Activated T-helper 1 cell treated with anti-CD3 and anti-CD28 coated beads, Interleukin-2, amount 50 U/mL, for 16 hours (primary cell): Measurements from ENCODE around the gene FAAH2.
"Not testable (repeated sequence)": the region's sequence is repeated elsewhere in the genome, so short reads cannot be mapped to it uniquely, and the experiment has no call there.

ENCODE experiments used
- DNase-seq, 2 donors: peaks; one replicate each; pipeline ENCODE4 v3.0.0-alpha.2; 2020; ENCODE audit warnings: low read depth in 1 of 2, low spot score in 1 of 2

FAAH2 gene

DNA sequence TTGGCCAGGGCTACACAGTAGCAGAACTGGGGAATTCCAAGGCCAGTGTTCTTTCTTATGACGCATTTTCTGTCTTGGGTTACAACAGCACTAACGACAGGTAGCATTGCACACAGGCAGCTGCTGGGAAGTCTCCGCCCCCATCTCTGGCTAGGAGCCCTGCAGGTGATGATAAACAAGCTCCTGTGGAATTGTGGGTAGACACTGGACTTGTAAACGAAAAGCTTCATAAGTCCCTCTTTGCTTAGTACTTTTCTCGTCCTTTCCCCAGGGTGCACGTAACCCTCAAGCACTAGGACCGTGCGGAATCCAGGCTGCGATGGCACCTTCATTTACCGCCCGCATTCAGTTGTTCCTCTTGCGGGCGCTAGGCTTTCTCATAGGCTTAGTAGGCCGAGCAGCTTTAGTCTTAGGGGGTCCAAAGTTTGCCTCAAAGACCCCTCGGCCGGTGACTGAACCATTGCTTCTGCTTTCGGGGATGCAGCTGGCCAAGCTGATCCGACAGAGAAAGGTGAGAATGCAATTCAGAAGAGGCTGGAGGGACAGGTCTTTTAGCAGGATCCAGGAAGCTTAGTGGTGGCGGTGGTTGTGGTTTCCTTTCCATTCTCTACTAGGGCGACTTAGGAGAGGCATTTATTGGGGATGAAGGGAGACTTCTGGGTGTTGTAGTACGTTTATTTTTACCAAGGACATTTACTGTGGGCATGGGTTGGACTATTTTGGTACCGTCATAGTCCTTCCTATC lies at the start of gene FAAH2:
Gene FAAH2 (plus strand): TSS at position 200 of the 745 bp plus-strand sequence. CDS start 120 bp downstream, at position 320.
- peak; percentile 12 to 41 for DNase-seq

DNA sequence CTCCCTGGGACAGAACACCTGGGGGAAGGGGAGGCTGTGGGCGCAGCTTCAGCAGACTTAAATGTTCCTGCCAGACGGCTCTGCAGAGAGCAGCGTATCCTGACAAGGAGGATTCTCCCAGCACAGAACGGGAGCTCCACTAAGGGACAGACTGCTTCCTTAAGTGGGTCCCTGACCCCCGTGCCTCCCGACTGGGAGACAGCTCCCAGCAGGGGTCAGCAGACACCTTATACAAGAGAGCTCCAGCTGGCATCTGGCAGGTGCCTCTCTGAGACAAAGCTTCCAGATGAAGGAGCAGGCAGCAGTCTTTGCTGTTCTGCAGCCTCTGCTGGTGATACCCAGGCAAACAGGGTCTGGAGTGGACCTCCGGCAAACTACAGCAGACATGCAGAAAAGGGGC lies 44.5 kb upstream of the FAAH2 start:
- DNase-seq, result no peak

DNA sequence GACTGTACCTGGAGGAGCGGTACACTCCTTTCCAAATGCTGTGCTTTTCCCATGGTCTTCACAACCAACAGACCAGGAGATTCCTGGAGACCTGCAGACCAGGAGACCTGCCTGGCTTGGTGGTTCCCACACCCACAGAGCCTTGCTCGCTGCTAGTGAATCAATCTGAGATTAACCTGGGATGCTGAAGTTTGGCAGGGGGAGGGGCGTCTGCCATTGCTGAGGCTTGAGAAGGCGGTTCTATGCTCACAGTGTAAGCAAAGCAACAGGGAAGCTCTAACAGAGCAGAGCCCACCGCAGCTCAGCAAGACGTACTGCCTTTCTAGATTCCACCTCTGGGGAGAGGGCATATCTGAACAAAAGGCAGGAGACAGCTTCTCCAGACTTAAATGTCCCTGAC lies 34.5 kb upstream of the FAAH2 start:
- DNase-seq, result no peak

- DNase-seq, result no peak
These were observed 21.4 kb upstream of the FAAH2 start for GRCh38 chrX:57265126-57265525.

DNA sequence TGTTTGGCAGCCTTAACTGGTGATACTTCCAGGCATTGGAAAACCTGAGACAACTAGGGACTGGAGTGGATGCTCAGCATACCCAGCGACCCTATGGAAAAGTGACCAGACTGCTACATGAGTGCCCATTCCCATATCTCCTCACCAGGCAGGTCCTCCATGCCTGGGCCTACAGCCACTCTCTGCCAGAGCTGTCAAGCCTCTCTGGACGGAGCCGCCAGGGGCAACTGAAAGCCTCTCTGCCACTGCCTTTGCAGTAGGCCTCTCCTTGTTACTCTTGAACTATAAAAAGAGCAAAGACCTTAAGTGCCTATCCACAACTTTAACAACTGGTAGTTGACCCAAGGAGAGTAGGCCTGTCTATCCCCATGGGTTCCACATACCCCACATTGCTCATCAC lies 20.2 kb upstream of the FAAH2 start:
- DNase-seq, result no peak

- no peak for DNase-seq
These were observed 19.6 kb upstream of the FAAH2 start for GRCh38 chrX:57266871-57267270.

- no peak for DNase-seq
These were observed 19.2 kb upstream of the FAAH2 start for GRCh38 chrX:57267308-57267707.

- no peak for DNase-seq
These were observed 15.5 kb upstream of the FAAH2 start for GRCh38 chrX:57270980-57271379.

DNA sequence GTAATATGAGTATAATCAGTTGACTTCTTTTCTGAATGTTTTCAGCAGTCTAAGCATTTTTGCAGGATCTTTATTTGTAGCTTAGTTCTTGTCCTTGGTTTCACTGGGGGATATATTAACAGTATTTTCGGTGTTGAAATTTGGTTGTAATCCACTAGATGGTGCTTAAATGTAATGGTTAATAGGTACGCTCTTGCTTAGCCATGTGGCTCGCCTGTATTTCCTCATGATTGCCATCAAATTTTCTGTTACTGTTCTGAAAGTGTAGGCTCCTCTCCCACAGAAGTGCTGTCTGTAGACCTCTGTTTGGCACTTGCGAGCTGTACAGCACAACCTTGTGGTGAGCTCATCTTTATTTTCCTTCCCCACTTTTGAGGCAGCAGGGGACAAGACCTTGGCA lies 3.9 kb upstream of the FAAH2 start:
- DNase-seq, result no peak

DNA sequence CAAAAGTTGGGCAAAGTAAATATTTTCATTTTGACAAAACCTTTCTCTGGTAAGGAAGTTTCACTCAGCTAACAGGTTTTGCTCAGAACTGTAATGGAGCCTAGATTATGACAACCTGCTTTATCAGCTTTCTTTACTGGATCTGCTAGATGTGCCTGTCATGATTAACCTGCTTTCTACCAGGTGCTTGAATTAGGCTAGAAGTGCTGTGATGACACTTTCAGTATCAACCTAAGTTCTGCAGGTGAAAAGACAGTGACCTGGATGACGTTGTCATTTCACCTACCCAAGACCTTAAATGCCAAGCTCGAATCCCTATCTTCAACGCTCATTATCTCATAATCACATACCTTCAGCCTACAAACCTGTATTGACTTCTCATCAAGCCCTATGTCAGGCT lies 1.5 kb upstream of the FAAH2 start:
- DNase-seq, result no peak

GRCh38 chrX:57289089-57289488 lies 2.6 kb downstream of the FAAH2 start:
- DNase-seq, result no peak

DNA sequence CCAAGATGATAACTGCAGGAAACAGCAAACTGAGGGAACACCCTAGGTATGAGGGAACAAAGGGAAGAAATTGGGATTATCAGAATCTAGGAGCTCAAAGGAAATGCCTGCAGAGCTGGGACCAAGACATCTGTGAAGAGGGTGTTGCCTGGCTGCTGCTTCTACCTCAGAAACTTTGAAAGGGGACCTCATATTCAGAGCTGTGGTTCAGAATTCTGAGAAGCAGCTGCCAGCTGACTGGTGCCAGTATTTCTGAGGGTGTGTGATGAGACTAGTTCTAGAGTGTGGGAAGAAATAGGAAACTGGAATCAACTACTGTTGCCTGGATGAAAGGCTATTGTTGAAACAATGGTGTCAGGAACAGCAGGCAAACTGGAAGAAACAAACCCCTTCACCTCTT lies 8.5 kb downstream of the FAAH2 start:
- DNase-seq, result no peak

GRCh38 chrX:57295679-57296078 lies 9.2 kb downstream of the FAAH2 start:
- not testable (repeated sequence) for DNase-seq

DNA sequence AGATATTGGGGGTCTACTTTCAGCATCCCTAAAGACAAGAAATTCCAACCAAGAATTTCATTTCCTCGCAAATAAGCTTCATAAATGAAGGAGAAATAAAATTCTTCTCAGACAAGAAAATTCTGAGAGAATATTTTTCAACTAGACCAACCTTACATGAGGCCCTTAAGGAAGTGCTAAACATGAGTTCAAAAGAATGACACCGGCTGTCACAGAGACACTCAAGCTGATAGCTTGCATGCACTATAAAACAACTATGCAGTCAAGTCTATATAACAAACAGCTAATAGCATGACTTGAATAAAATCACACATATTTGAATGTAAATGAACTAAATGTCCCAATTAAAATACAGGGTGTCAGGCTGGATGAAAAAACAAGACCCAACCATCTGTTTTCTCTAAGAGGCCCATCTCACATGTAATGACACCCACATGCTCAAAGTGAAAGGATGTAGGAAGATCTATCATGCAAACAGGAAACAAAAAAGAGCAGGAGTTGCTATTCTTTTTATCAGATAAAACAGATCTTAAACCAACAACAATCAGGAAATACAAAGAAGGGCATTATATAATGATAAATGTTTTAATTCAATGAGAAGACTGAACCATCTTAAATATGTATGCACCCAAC lies 27.2 kb downstream of the FAAH2 start:
- no peak for DNase-seq

DNA sequence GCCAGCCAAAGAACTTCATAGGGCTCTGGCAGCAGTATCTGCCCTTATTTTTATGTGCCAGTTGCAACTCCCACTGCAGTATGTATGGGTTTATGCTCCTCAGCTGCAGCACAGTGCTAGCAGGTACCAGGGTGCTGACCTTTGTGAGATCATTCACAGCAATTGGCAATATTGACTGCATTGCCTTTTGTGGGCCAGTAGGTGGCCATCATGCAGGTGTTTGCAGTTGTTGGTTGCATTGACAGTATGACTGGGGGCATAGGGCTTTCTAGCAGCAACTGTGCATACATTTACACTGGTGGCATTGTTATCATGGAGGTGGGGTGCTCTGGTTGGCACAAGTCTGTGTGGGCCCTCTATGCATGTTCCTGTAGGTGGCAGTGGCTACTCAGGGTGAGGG lies 42.5 kb downstream of the FAAH2 start:
- DNase-seq, result no peak

- DNase-seq, result not testable (repeated sequence)
These were observed 49.3 kb downstream of the FAAH2 start for GRCh38 chrX:57335790-57336189.

DNA sequence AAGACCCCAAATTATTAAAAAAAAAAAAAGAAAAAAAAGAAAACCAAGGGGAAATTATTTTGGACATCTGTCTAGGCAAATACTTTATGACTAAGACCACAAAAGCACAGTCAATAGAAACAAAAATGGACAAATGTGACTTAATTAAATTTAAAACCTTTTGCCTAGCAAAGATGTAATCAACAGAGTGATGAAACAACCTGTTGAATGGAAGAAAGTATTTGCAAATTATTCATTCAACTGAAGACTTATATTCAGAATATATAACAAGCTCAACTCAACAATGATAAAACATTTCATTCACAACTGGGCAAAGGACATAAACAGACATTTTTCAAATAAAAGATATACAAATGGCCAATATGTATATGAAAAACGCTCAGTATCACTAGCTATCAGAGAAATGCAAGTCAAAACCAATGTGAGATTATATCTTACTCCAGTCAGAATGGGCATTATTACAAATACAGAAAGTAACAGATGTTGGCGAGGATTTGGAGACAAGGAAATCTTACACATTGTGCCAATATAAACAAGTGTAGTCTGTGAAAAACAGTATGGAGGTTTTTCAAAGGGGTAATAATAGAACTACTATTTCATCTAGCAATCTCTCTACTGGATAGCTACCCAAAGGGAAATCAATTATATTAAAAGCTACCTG lies 67.1 kb downstream of the FAAH2 start:
- DNase-seq, result no peak

DNA sequence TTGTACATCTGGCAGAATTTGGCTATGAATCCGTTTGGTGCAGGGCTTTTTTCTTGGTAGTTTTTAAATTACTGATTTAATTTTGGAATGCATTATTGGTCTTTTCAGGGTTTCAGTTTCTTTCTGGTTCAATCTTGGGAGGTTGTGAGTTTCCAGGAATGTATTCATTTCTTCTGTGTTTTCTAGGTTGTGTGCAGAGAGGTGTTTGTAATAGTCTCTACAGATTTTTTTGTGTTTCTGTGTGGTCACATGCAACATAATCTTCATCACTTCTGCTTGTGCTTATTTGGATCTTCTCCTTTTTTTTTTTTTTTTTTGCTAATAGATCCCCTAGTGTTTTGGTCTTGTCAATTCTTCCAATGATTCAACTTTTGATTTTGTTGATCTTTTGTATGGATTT lies 77.6 kb downstream of the FAAH2 start:
- no peak for DNase-seq

- no peak for DNase-seq
These were observed 79.9 kb downstream of the FAAH2 start for GRCh38 chrX:57366430-57366829.

GRCh38 chrX:57367649-57368048 lies 81.1 kb downstream of the FAAH2 start:
- DNase-seq, result no peak

DNA sequence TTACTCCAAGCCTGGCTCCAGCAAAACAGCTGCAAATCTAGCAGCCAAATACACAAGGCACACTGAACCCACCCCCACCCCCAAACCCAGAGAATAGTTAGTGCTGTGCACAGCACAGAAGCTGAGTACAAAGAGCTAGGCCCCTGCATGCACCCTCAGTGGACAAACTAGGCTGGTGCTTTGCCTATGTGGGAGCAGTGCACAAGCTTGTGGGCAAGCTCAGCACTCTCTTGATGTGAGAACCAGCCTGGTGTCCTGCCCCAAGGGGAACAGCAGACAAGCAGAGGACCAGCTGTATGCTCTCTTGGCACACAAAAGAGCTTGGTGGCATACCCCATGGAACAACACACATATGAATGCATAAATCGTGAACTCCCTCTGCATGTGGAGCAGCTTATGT lies 81.7 kb downstream of the FAAH2 start:
- DNase-seq, result no peak

GRCh38 chrX:57379296-57379695 lies 92.8 kb downstream of the FAAH2 start:
- no peak for DNase-seq
